ENCODE data around the gene IGSF21.

The IGSF21 gene

GRCh38 chr1:18120638-18121037 lies 13.0 kb downstream of the IGSF21 start:
- no peak for DNase-seq

GRCh38 chr1:18121072-18121820 lies 13.6 kb downstream of the IGSF21 start:
- peak; percentile 21 for DNase-seq

- DNase-seq: no peak
These were observed 15.9 kb downstream of the IGSF21 start for GRCh38 chr1:18123467-18123992.

GRCh38 chr1:18124977-18125376 lies 17.4 kb downstream of the IGSF21 start:
- no peak for DNase-seq

GRCh38 chr1:18126616-18127015 lies 19.0 kb downstream of the IGSF21 start:
- peak; percentile 65 for DNase-seq

GRCh38 chr1:18128298-18128697 lies 20.7 kb downstream of the IGSF21 start:
- no peak for DNase-seq

GRCh38 chr1:18130356-18130755 lies 22.8 kb downstream of the IGSF21 start:
- DNase-seq: no peak

GRCh38 chr1:18132022-18132710 lies 24.6 kb downstream of the IGSF21 start:
- no peak for DNase-seq

- DNase-seq: no peak
These were observed 25.3 kb downstream of the IGSF21 start for GRCh38 chr1:18132711-18133541.

GRCh38 chr1:18134324-18135046 lies 26.9 kb downstream of the IGSF21 start:
- DNase-seq: no peak

GRCh38 chr1:18137759-18138345 lies 30.3 kb downstream of the IGSF21 start:
- no peak for DNase-seq

- no peak for DNase-seq
These were observed 31.8 kb downstream of the IGSF21 start for GRCh38 chr1:18139198-18139981.

- DNase-seq: no peak
These were observed 32.8 kb downstream of the IGSF21 start for GRCh38 chr1:18140411-18140810.

GRCh38 chr1:18141661-18142060 lies 34.1 kb downstream of the IGSF21 start:
- no peak for DNase-seq

GRCh38 chr1:18142471-18142870 lies 34.9 kb downstream of the IGSF21 start:
- DNase-seq: no peak

GRCh38 chr1:18142969-18143368 lies 35.4 kb downstream of the IGSF21 start:
- DNase-seq: no peak

GRCh38 chr1:18144062-18144461 lies 36.5 kb downstream of the IGSF21 start:
- no peak for DNase-seq

GRCh38 chr1:18144916-18145647 lies 37.5 kb downstream of the IGSF21 start:
- no peak for DNase-seq

- no peak for DNase-seq
These were observed 38.4 kb downstream of the IGSF21 start for GRCh38 chr1:18145851-18146618.

- DNase-seq: no peak
These were observed 39.3 kb downstream of the IGSF21 start for GRCh38 chr1:18146886-18147285.
